GM21423 (cell line): ENCODE measurements around the gene KRTAP10-7.

Experiments
- ATAC-seq: cut with Tn5 transposase; IDR thresholded peaks from one replicate; pipeline ENCODE4 v1.9.1; 2021; ENCODE audit warnings: mild to moderate bottlenecking, moderate library complexity; ENCODE audit not compliant: unreplicated experiment

KRTAP10-7 gene

GRCh38 chr21:44650973-44651675 is 50.7 kb downstream of the KRTAP10-7 start:
- ATAC-seq = no peak
